Body of pancreas (tissue), 4 donors: Measurements from ENCODE around the gene CES2. TPM values are rescaled to one million over a fixed set of nuclear protein-coding genes. Genes with fewer than 3 reads are reported as not detected.

Source experiments
- ATAC-seq: fragments of 150-250 bp; one replicate; pipeline ENCODE4 v1.9.1; 2016
- DNase-seq, 4 donors: peaks; one replicate each; pipeline ENCODE4 v3.0.0-alpha.2; 2019
- H3K27ac ChIP-seq, 4 donors: fragments of 200-600 bp; sonication (generic); 1 replicate in 3 of 4; 2 replicates in 1 of 4; pipeline versions ENCODE4 v1.5.1 to v1.6.1; 2016 to 2019; ENCODE audit warnings: mild to moderate bottlenecking in 1 of 4, mixed read lengths in 1 of 4, moderate library complexity in 1 of 4
- H3K27me3 ChIP-seq, 2 donors: fragments of 200-600 bp; sonication (generic); one replicate each; pipeline ENCODE4 v1.6.0; 2016; ENCODE audit warnings: mild to moderate bottlenecking in 1 of 2
- H3K36me3 ChIP-seq, 2 donors: fragments of 200-600 bp; sonication (generic); replicated peaks in 1 of 2; 2 replicates each; pipeline ENCODE4 v1.5.1; 2016; ENCODE audit warnings: low read depth in 2 of 2; ENCODE audit not compliant: insufficient read depth in 1 of 2
- H3K4me1 ChIP-seq: fragments of 200-600 bp; sonication (generic); one replicate; pipeline ENCODE4 v1.6.0; 2016
- H3K4me3 ChIP-seq, 2 donors: fragments of 200-600 bp; sonication (generic); 1 replicate in 1 of 2; 2 replicates in 1 of 2; pipeline ENCODE4 v1.5.1; 2016 to 2019
- H3K9me3 ChIP-seq, 3 donors: fragments of 200-600 bp; sonication (generic); 1 replicate in 2 of 3; 2 replicates in 1 of 3; pipeline ENCODE4 v1.5.1; 2016
- CTCF ChIP-seq, 7 experiments: fragments of 450-650 bp in 4 of 7; fragments of 200-600 bp in 3 of 7; sonication (generic) in 3 of 7; IDR thresholded peaks; one replicate each; pipeline ENCODE4 v1.5.1; 2016 to 2019; ENCODE audit warnings: antibody characterized with exemption in 7 of 7
- POLR2A ChIP-seq, 3 donors: fragments of 450-650 bp; IDR thresholded peaks; one replicate each; pipeline ENCODE4 v1.6.1; 2016; ENCODE audit warnings: antibody characterized with exemption in 3 of 3, mild to moderate bottlenecking in 2 of 3
- WGBS, 2 donors: methylation state at CpG; one replicate each; pipeline ENCODE4 v1.1.5; 2017; 5-methylcytosine and 5-hydroxymethylcytosine counted together
- intact Hi-C: fragments of 100-400 bp; cut with DNase I; formaldehyde crosslinking; loops from one replicate; pipeline ENCODE4 v1.15.1; 2023
- total RNA-seq, 2 donors: library from RNA; depleted of rRNA; stranded (reverse); fragments of >200 nt; gene quantifications; one replicate each; pipeline ENCODE4 v1.1.0, GENCODE V29; 2016

The CES2 gene
- total RNA-seq, 2 donors from 2014 or later = 24.9 to 29.3 TPM

GRCh38 chr16:66889622-66890021 lies 45.7 kb upstream of the CES2 start:
- Histone ChIP-seq H3K4me3 (no peak overlapping the region), H3K36me3 (peaks cover 0 to 15% of the 10 kb centered on the region in 2 donors), H3K27ac (no peak overlapping the region), H3K9me3 (no peaks in the 10 kb centered on the region), H3K27me3 (no peaks in the 10 kb centered on the region), H3K4me1 (no peaks in the 10 kb centered on the region)
- WGBS, 2 donors = 67 to 75% methylated on average over 4 of the region's 4 CpGs
- intact Hi-C loops = no loop called here
- ATAC-seq (no peak), DNase-seq (no peak)
- TF ChIP-seq POLR2A (IDR thresholded peaks at IDR 0.05) (no peak), CTCF (IDR thresholded peaks at IDR 0.05) (no peak)

GRCh38 chr16:66890799-66891198 lies 44.5 kb upstream of the CES2 start:
- Histone ChIP-seq H3K36me3 (peaks cover 0 to 5% of the 10 kb centered on the region in 2 donors), H3K9me3 (no peaks in the 10 kb centered on the region), H3K27ac (no peak overlapping the region), H3K4me3 (no peak overlapping the region), H3K27me3 (no peaks in the 10 kb centered on the region), H3K4me1 (no peaks in the 10 kb centered on the region)
- no peak for TF ChIP-seq CTCF (IDR thresholded peaks at IDR 0.05)
- no peak for TF ChIP-seq POLR2A (IDR thresholded peaks at IDR 0.05)
- intact Hi-C loops = no loop called here
- DNase-seq = no peak
- WGBS, 2 donors = 46 to 47% methylated on average over 2 of the region's 2 CpGs
- no peak for ATAC-seq

- H3K9me3 ChIP-seq = no peaks in the 10 kb centered on the region
- intact Hi-C loops = no loop called here
- 70 to 81% methylated on average over 4 of the region's 4 CpGs for WGBS, 2 donors
- ATAC-seq (no peak), DNase-seq (no peak)
- H3K4me1 ChIP-seq = no peaks in the 10 kb centered on the region
- TF ChIP-seq CTCF (IDR thresholded peaks at IDR 0.05) (no peak), POLR2A (IDR thresholded peaks at IDR 0.05) (no peak)
- no peak overlapping the region for H3K27ac ChIP-seq
- no peaks in the 10 kb centered on the region for H3K27me3 ChIP-seq
- peaks cover 0 to 2% of the 10 kb centered on the region in 2 donors for H3K36me3 ChIP-seq
- no peak overlapping the region for H3K4me3 ChIP-seq
These were observed 44.0 kb upstream of the CES2 start for GRCh38 chr16:66891360-66891759.

GRCh38 chr16:66891797-66892196 lies 43.5 kb upstream of the CES2 start:
- Histone ChIP-seq H3K36me3 (no peaks in the 10 kb centered on the region), H3K9me3 (no peaks in the 10 kb centered on the region), H3K27me3 (no peaks in the 10 kb centered on the region), H3K4me1 (no peaks in the 10 kb centered on the region), H3K27ac (no peak overlapping the region), H3K4me3 (no peak overlapping the region)
- ATAC-seq (no peak), DNase-seq (no peak)
- TF ChIP-seq CTCF (IDR thresholded peaks at IDR 0.05) (no peak), POLR2A (IDR thresholded peaks at IDR 0.05) (no peak)
- 89 to 93% methylated on average over 6 of the region's 6 CpGs for WGBS, 2 donors
- intact Hi-C loops = no loop called here

- TF ChIP-seq POLR2A (IDR thresholded peaks at IDR 0.05) = no peak
- no peak for TF ChIP-seq CTCF (IDR thresholded peaks at IDR 0.05)
- 67% methylated on average over 2 of the region's 2 CpGs; no CpG with 5 or more reads in 1 of the 2 donors for WGBS, 2 donors
- Histone ChIP-seq H3K36me3 (no peaks in the 10 kb centered on the region), H3K9me3 (no peaks in the 10 kb centered on the region), H3K27ac (no peak overlapping the region), H3K27me3 (no peaks in the 10 kb centered on the region), H3K4me3 (no peak overlapping the region), H3K4me1 (no peaks in the 10 kb centered on the region)
- DNase-seq (no peak), ATAC-seq (no peak)
- intact Hi-C loops = no loop called here
These were observed 41.3 kb upstream of the CES2 start for GRCh38 chr16:66894055-66894454.
